Stimulated activated CD4-positive, alpha-beta T cell treated with anti-CD3 and anti-CD28 coated beads, Interleukin-2, amount 100 ng/mL, for 24 hours (primary cell): ENCODE data around the gene SORCS3.

Source experiments
- DNase-seq, 2 donors: peaks; one replicate each; pipeline ENCODE4 v3.0.0-alpha.2; 2020

SORCS3 gene

GRCh38 chr10:105139363-105139896 is 498.3 kb downstream of the SORCS3 start:
- DNase-seq: no peak

- DNase-seq: no peak
Measured at GRCh38 chr10:105140600-105140999, 499.5 kb downstream of the SORCS3 start.

- no peak for DNase-seq
Measured at GRCh38 chr10:105145711-105146110, 504.6 kb downstream of the SORCS3 start.

GRCh38 chr10:105146436-105146835 is 505.3 kb downstream of the SORCS3 start:
- DNase-seq: no peak

GRCh38 chr10:105148456-105148855 is 507.4 kb downstream of the SORCS3 start:
- DNase-seq: no peak

GRCh38 chr10:105148921-105149320 is 507.8 kb downstream of the SORCS3 start:
- DNase-seq: no peak

GRCh38 chr10:105149371-105149891 is 508.3 kb downstream of the SORCS3 start:
- DNase-seq: no peak

- no peak for DNase-seq
Measured at GRCh38 chr10:105150259-105150880, 509.3 kb downstream of the SORCS3 start.

GRCh38 chr10:105154736-105155135 is 513.6 kb downstream of the SORCS3 start:
- DNase-seq: no peak

GRCh38 chr10:105159268-105159667 is 518.2 kb downstream of the SORCS3 start:
- no peak for DNase-seq

GRCh38 chr10:105161149-105161548 is 520.1 kb downstream of the SORCS3 start:
- no peak for DNase-seq

- no peak for DNase-seq
Measured at GRCh38 chr10:105161767-105162166, 520.7 kb downstream of the SORCS3 start.

GRCh38 chr10:105170521-105170920 is 529.4 kb downstream of the SORCS3 start:
- DNase-seq: no peak

- DNase-seq: no peak
Measured at GRCh38 chr10:105171945-105172344, 530.9 kb downstream of the SORCS3 start.

GRCh38 chr10:105181626-105182025 is 540.5 kb downstream of the SORCS3 start:
- no peak for DNase-seq

- no peak for DNase-seq
Measured at GRCh38 chr10:105183536-105183935, 542.4 kb downstream of the SORCS3 start.

- no peak for DNase-seq
Measured at GRCh38 chr10:105185161-105185560, 544.1 kb downstream of the SORCS3 start.

- DNase-seq: no peak
Measured at GRCh38 chr10:105187243-105187642, 546.2 kb downstream of the SORCS3 start.

GRCh38 chr10:105188737-105189462 is 547.8 kb downstream of the SORCS3 start:
- no peak for DNase-seq

- no peak for DNase-seq
Measured at GRCh38 chr10:105189463-105189800, 548.3 kb downstream of the SORCS3 start.

GRCh38 chr10:105192146-105192545 is 551.1 kb downstream of the SORCS3 start:
- DNase-seq: no peak

- DNase-seq: no peak
Measured at GRCh38 chr10:105192861-105193260, 551.8 kb downstream of the SORCS3 start.

GRCh38 chr10:105195831-105196230 is 554.7 kb downstream of the SORCS3 start:
- no peak for DNase-seq
